Panc1 (cell line): ENCODE data around the gene CIB4.

Experiments
- CTCF ChIP-seq: fragments of 450-650 bp; IDR thresholded peaks from 2 replicates; pipeline ENCODE4 v1.5.1; 2017; ENCODE audit warnings: mild to moderate bottlenecking
- POLR2AphosphoS5 ChIP-seq: IDR thresholded peaks from 2 replicates; pipeline ENCODE4 v1.6.1; 2012; ENCODE audit warnings: mild to moderate bottlenecking, low read depth, low read length, moderate library complexity
- REST ChIP-seq, 2 experiments: IDR thresholded peaks; 2 replicates each; pipeline ENCODE4 v1.6.1; 2011 to 2012; ENCODE audit warnings: low read depth in 2 of 2, control low read depth in 1 of 2, low read length in 1 of 2, mild to moderate bottlenecking in 1 of 2, moderate library complexity in 1 of 2; ENCODE audit not compliant: insufficient read depth in 1 of 2

GRCh38 chr2:26542194-26542455, 99.0 kb downstream of the CIB4 start:
- TF ChIP-seq CTCF (no peak), POLR2AphosphoS5 (no peak), REST (IDR thresholded peaks at IDR 0.05; ENCODE audit: insufficient read depth in 1 of 2, low read depth in 2 of 2, low read length in 1 of 2) (no peak)
